GM18861 (cell line): ENCODE data around the gene RPS19BP1.

Source experiments
- ATAC-seq: cut with Tn5 transposase; IDR thresholded peaks from one replicate; pipeline ENCODE4 v1.9.1; 2021; ENCODE audit not compliant: unreplicated experiment

Gene RPS19BP1

GRCh38 chr22:39559456-39560105 is 27.0 kb upstream of the RPS19BP1 start:
- no peak for ATAC-seq

GRCh38 chr22:39558950-39559349 is 26.4 kb upstream of the RPS19BP1 start:
- ATAC-seq: no peak

GRCh38 chr22:39558254-39558727 is 25.7 kb upstream of the RPS19BP1 start:
- ATAC-seq: no peak

- ATAC-seq: no peak
These were observed 24.7 kb upstream of the RPS19BP1 start for GRCh38 chr22:39556970-39557841.

- ATAC-seq: no peak
These were observed 21.6 kb upstream of the RPS19BP1 start for GRCh38 chr22:39554151-39554550.

GRCh38 chr22:39553429-39553828 is 20.9 kb upstream of the RPS19BP1 start:
- no peak for ATAC-seq

- ATAC-seq: no peak
These were observed 15.0 kb upstream of the RPS19BP1 start for GRCh38 chr22:39547587-39547947.

GRCh38 chr22:39546889-39547586 is 14.5 kb upstream of the RPS19BP1 start:
- ATAC-seq: no peak

GRCh38 chr22:39545386-39546365 is 13.1 kb upstream of the RPS19BP1 start:
- no peak for ATAC-seq

- no peak for ATAC-seq
These were observed 10.5 kb upstream of the RPS19BP1 start for GRCh38 chr22:39543095-39543494.

- no peak for ATAC-seq
These were observed 5.4 kb upstream of the RPS19BP1 start for GRCh38 chr22:39537975-39538374.

- ATAC-seq: no peak
These were observed 4.2 kb upstream of the RPS19BP1 start for GRCh38 chr22:39536711-39537110.

- no peak for ATAC-seq
These were observed 3.4 kb upstream of the RPS19BP1 start for GRCh38 chr22:39535831-39536449.

- ATAC-seq: no peak
These were observed 2.8 kb upstream of the RPS19BP1 start for GRCh38 chr22:39535357-39535725.

- no peak for ATAC-seq
These were observed 2.2 kb upstream of the RPS19BP1 start for GRCh38 chr22:39534591-39535356.

GRCh38 chr22:39534092-39534506 is 1.6 kb upstream of the RPS19BP1 start:
- ATAC-seq: no peak

GRCh38 chr22:39530692-39531331 is 1.7 kb downstream of the RPS19BP1 start:
- ATAC-seq: no peak

GRCh38 chr22:39530116-39530515 is 2.4 kb downstream of the RPS19BP1 start:
- no peak for ATAC-seq

GRCh38 chr22:39529487-39529851 is 3.1 kb downstream of the RPS19BP1 start:
- ATAC-seq: no peak
